Heart left ventricle (tissue), 16 donors: ENCODE data around the gene ACKR4. TPM values are rescaled to one million over a fixed set of nuclear protein-coding genes. Genes with fewer than 3 reads are reported as not detected.
"Not testable (repeated sequence)": the region's sequence is repeated elsewhere in the genome, so short reads cannot be mapped to it uniquely, and the experiment has no call there.

Experiments
- ATAC-seq, 4 donors: fragments of 200-7000 bp; cut with Tn5 transposase; one replicate each; pipeline ENCODE4 v1.9.1; 2020 to 2022; ENCODE audit warnings: moderate library complexity in 4 of 4, mild to moderate bottlenecking in 3 of 4, moderate number of reproducible peaks in 1 of 4
- DNase-seq, 5 donors: peaks; one replicate each; pipeline ENCODE4 v3.0.0-alpha.2; 2020
- H3K27ac ChIP-seq, 12 donors: fragments of 200-600 bp; sonication (generic) in 4 of 12; one replicate each; pipeline versions ENCODE4 v1.5.0 to v1.8.0; 2016 to 2022; ENCODE audit warnings: mild to moderate bottlenecking in 2 of 12
- H3K27me3 ChIP-seq, 9 donors: fragments of 200-600 bp; sonication (generic) in 2 of 9; one replicate each; pipeline versions ENCODE4 v1.5.1 to v1.8.0; 2016 to 2022; ENCODE audit warnings: mild to moderate bottlenecking in 3 of 9
- H3K36me3 ChIP-seq, 9 donors: fragments of 200-600 bp; sonication (generic) in 2 of 9; one replicate each; pipeline versions ENCODE4 v1.5.0 to v1.8.0; 2018 to 2022; ENCODE audit warnings: mild to moderate bottlenecking in 2 of 9
- H3K4me1 ChIP-seq, 12 donors: fragments of 200-600 bp; sonication (generic) in 4 of 12; one replicate each; pipeline versions ENCODE4 v1.5.0 to v1.8.0; 2016 to 2022; ENCODE audit warnings: mild to moderate bottlenecking in 3 of 12
- H3K4me3 ChIP-seq, 12 donors: fragments of 200-600 bp; sonication (generic) in 4 of 12; one replicate each; pipeline versions ENCODE4 v1.5.0 to v1.8.0; 2017 to 2022; ENCODE audit warnings: mild to moderate bottlenecking in 9 of 12, moderate library complexity in 4 of 12
- H3K9me3 ChIP-seq, 12 donors: fragments of 200-600 bp; sonication (generic) in 4 of 12; one replicate each; pipeline versions ENCODE4 v1.5.0 to v1.8.0; 2016 to 2022; ENCODE audit warnings: mild to moderate bottlenecking in 1 of 12
- CTCF ChIP-seq, 12 donors: fragments of 200-600 bp; sonication (generic) in 4 of 12; IDR thresholded peaks; one replicate each; pipeline versions ENCODE4 v1.5.0 to v1.8.0; 2018 to 2022; ENCODE audit warnings: antibody characterized with exemption in 12 of 12, mild to moderate bottlenecking in 5 of 12
- POLR2A ChIP-seq, 2 donors: fragments of 450-650 bp; IDR thresholded peaks; one replicate each; pipeline ENCODE4 v1.6.1; 2017; ENCODE audit warnings: antibody characterized with exemption in 2 of 2, mild to moderate bottlenecking in 2 of 2, moderate library complexity in 2 of 2
- WGBS, 4 donors: extraction: QIAGEN DNeasy Blood & Tissue Kit in 2 of 4; methylation state at CpG; one replicate each; pipeline versions ENCODE4 v1.1.5 to v1.1.7; 2013 to 2018; 5-methylcytosine and 5-hydroxymethylcytosine counted together
- intact Hi-C, 10 donors: fragments of 100-400 bp; cut with DNase I; formaldehyde crosslinking; loops; one replicate each; pipeline versions ENCODE4 v1.11.1 to v1.14.2; 2022
- polyA plus RNA-seq, 2 donors: library from polyadenylated mRNA; stranded (reverse); fragments of 200-250 nt; gene quantifications; one replicate each; pipeline ENCODE4 v1.2.3, GENCODE V29; 2013
- total RNA-seq, 9 donors: library from RNA; depleted of rRNA in 2 of 9; stranded (reverse); fragments of >200 nt in 2 of 9; fragmentation: NEBNext Ultra II Directional in 3 of 9; extraction: Animal tissue kit (Norgen Biotek cat#: 25700) in 3 of 9; gene quantifications; one replicate each; pipeline versions ENCODE4 v1.1.0 to v1.2.4, GENCODE V29; 2016 to 2023
- donor health status: ischemic (EF 13 %, LVEDD 7.1; RV severe dilation, severe dysfunction).
- donor health status: healthy with polysubstance abuse.
- donor health status: DM: no; HTN: yes; CAD: no.
- donor health status: DM: no; HTN: no; CAD: no.
- donor health status: ischemic (EF 25% LVEDD 6.9; RV normal size, moderate dysfunction).
- donor health status: ischemic (EF 25% LVEDD 5.7; RV mildly dilated, moderate dysfunction).
- donor health status: healthy.
- donor health status: DM: yes; HTN: yes; CAD: no.
- donor health status: ischemic (EF 35%, LVEDD 5.7; RV mildly dilated, moderate dysfunction).
- donor health status: nonischemic (EF 11% LVEDD 7.7; RV severe dilation, severe dysfunction).
- donor health status: DM: yes; HTN: yes; CAD: no.
- donor health status: PGD.
- donor health status: ischemic (EF 29% LVEDD 5.4; RV normal size, mild dysfunction).
- donor health status: nonischemic (EF 23%, LVEDD 6.1; RV moderate dilation, normal function).

Gene ACKR4
- total and polyA plus RNA-seq, 11 donors: 0.64 to 3.0 (median 2.0) TPM

DNA sequence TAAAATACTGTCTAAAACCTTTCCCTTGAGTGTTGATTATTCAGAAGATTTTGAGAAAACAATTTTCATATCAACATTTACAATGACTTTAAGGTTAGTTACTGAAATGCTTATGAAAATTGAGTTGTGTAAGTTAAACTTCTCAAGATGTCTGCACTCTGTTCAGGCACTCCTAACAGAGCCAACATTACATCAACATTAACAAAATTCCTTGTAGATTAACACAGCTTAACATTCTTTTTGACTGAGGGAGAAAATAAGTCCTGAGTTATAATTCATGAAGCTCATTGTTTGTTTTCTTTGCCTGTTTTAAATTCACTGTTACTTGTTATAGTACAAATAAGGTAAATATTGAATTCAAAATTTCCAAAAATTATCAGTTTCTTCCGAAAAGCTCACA is 9.0 kb downstream of the ACKR4 start:
- H3K9me3 ChIP-seq: peaks cover 0 to 17% (median 0%) of the 10 kb centered on the region in 12 donors
- H3K27me3 ChIP-seq: no peaks in the 10 kb centered on the region
- TF ChIP-seq POLR2A (IDR thresholded peaks at IDR 0.05) (no peak), CTCF (IDR thresholded peaks at IDR 0.05) (no peak)
- H3K36me3 ChIP-seq: peaks cover 0 to 37% (median 18%) of the 10 kb centered on the region in 9 donors
- peak in 2 of 4 donors; percentile 62 to 68 for ATAC-seq
- peak overlapping the region in 3 of 12 donors; percentile 7 to 57 (median 26) for H3K27ac ChIP-seq
- DNase-seq: no peak
- no peak overlapping the region for H3K4me3 ChIP-seq
- intact Hi-C loops: no loop called here
- H3K4me1 ChIP-seq: peaks cover 0 to 30% (median 8%) of the 10 kb centered on the region in 12 donors
- WGBS, 4 donors: 79 to 85% (median 82%) methylated on average over 1 of the region's 1 CpG

DNA sequence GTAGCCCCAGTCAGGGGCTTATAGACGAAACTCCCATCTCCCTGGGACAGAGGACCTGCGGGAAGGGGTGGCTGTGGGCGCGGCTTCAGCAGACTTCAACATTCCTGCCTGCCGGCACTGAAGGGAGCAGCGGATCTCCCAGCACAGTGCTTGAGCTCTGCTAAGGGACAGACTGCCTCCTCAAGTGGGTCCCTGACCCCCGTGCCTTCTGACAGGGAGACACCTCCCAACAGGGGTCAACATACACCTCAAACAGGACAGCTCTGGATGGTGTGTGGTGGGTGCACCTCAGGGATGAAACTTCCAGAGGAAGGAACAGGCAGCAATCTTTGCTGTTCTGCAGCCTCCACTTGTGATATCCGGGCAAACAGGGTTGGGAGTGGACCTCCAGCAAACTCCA is 9.6 kb downstream of the ACKR4 start:
- peak overlapping the region in 2 of 12 donors; percentile 7 to 57 for H3K27ac ChIP-seq
- peaks cover 0 to 37% (median 18%) of the 10 kb centered on the region in 9 donors for H3K36me3 ChIP-seq

DNA sequence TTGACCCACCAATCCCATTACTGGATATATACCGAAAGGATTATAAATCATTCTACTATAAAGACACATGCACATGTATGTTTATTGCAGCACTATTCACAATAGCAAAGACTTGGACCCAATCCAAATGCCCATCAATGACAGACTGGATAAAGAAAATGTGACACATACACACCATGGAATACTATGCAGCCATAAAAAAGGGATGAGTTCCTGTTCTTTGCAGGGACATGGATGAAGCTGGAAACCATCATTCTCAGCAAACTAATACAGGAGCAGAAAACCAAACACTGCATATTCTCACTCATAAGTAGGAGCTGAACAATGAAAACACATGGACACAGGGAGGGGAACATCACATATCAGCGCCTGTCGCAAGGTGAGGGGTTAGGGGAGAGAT is 18.2 kb downstream of the ACKR4 start:
- peaks cover 0 to 51% (median 9%) of the 10 kb centered on the region in 9 donors for H3K36me3 ChIP-seq
- H3K4me3 ChIP-seq, H3K27ac ChIP-seq, H3K4me1 ChIP-seq, DNase-seq, intact Hi-C loops, ATAC-seq, H3K27me3 ChIP-seq: not testable (repeated sequence)
- H3K9me3 ChIP-seq: peaks cover 0 to 12% (median 0%) of the 10 kb centered on the region in 12 donors
- 94 to 98% (median 96%) methylated on average over 3 of the region's 3 CpGs for WGBS, 4 donors

More for the DNA sequence above, 9.6 kb downstream of the ACKR4 start:
- H3K4me1 ChIP-seq: peaks cover 0 to 30% (median 8%) of the 10 kb centered on the region in 12 donors
- WGBS, 4 donors: 79 to 86% (median 83%) methylated on average over 8 of the region's 8 CpGs
- H3K4me3 ChIP-seq, H3K27me3 ChIP-seq, intact Hi-C loops, DNase-seq: not testable (repeated sequence)
- H3K9me3 ChIP-seq: peaks cover 0 to 17% (median 0%) of the 10 kb centered on the region in 12 donors
- ATAC-seq: peak in 1 of 4 donors; percentile 18

GRCh38 chr3:132615881-132616280 is 18.8 kb downstream of the ACKR4 start:
- peaks cover 0 to 56% (median 9%) of the 10 kb centered on the region in 9 donors for H3K36me3 ChIP-seq
- intact Hi-C loops: no loop called here
- peaks cover 0 to 12% (median 0%) of the 10 kb centered on the region in 12 donors for H3K9me3 ChIP-seq
- H3K27me3 ChIP-seq: no peaks in the 10 kb centered on the region
- H3K27ac ChIP-seq: no peak overlapping the region
- TF ChIP-seq POLR2A (IDR thresholded peaks at IDR 0.05) (no peak), CTCF (IDR thresholded peaks at IDR 0.05) (no peak)
- H3K4me3 ChIP-seq: no peak overlapping the region
- WGBS, 4 donors: 67 to 77% (median 74%) methylated on average over 3 of the region's 3 CpGs
- ATAC-seq: no peak
- H3K4me1 ChIP-seq: no peaks in the 10 kb centered on the region
- no peak for DNase-seq

GRCh38 chr3:132616780-132617179 is 19.7 kb downstream of the ACKR4 start:
- Histone ChIP-seq H3K27me3 (no peaks in the 10 kb centered on the region), H3K36me3 (peaks cover 0 to 63% (median 9%) of the 10 kb centered on the region in 9 donors), H3K4me3 (no peak overlapping the region), H3K27ac (no peak overlapping the region), H3K4me1 (peaks cover 0 to 4% (median 0%) of the 10 kb centered on the region in 12 donors), H3K9me3 (peaks cover 0 to 14% (median 0%) of the 10 kb centered on the region in 12 donors)
- no peak for TF ChIP-seq POLR2A (IDR thresholded peaks at IDR 0.05)
- TF ChIP-seq CTCF (IDR thresholded peaks at IDR 0.05): no peak
- ATAC-seq (no peak), DNase-seq (no peak)
- 90 to 99% (median 98%) methylated on average over 1 of the region's 1 CpG for WGBS, 4 donors
- intact Hi-C loops: no loop called here
